ENCODE measurements around the gene MYO1E. TPM values are rescaled to one million over a fixed set of nuclear protein-coding genes. Genes with fewer than 3 reads are reported as not detected.
A peak's percentile ranks its signal among the peaks of the same experiment; 100 is the strongest.

The MYO1E gene
- total RNA-seq, 1 donor = 336 TPM

- no peak for TF ChIP-seq CTCF (IDR thresholded peaks at IDR 0.05; ENCODE audit: extremely low read depth, low read depth, low read length)
These were observed 154.7 kb downstream of the MYO1E start for GRCh38 chr15:59217876-59218498.

GRCh38 chr15:59216911-59217310, 155.8 kb downstream of the MYO1E start:
- no peak for TF ChIP-seq CTCF (IDR thresholded peaks at IDR 0.05; ENCODE audit: extremely low read depth, low read depth, low read length)

More at GRCh38 chr15:59217876-59218498, 154.7 kb downstream of the MYO1E start:
- H3K27me3 ChIP-seq (ENCODE audit: insufficient read depth, low read length) = no peaks in the 10 kb centered on the region
- H3K4me3 ChIP-seq (ENCODE audit: insufficient read depth, low read length) = no peak overlapping the region
- H3K4me1 ChIP-seq (ENCODE audit: insufficient read depth, low read length) = peaks cover 14% of the 10 kb centered on the region
- H3K9me3 ChIP-seq (ENCODE audit: low read depth, low read length) = no peaks in the 10 kb centered on the region
- H2AFZ ChIP-seq (ENCODE audit: low read length) = no peak overlapping the region
- no peak overlapping the region for H3K4me2 ChIP-seq (ENCODE audit: insufficient read depth, low read length)
- no peaks in the 10 kb centered on the region for H3K79me2 ChIP-seq (ENCODE audit: insufficient read depth, low read length)
- no peak overlapping the region for H3K27ac ChIP-seq (ENCODE audit: low read depth, low read length)
- H4K20me1 ChIP-seq (ENCODE audit: insufficient read depth, low read length) = no peaks in the 10 kb centered on the region
- peaks cover 71% of the 10 kb centered on the region for H3K36me3 ChIP-seq (ENCODE audit: insufficient read depth, low read length)
- DNase-seq (ENCODE audit: insufficient read length, low spot score, missing footprints) = no peak

GRCh38 chr15:59210186-59210585, 162.5 kb downstream of the MYO1E start:
- Histone ChIP-seq H3K27ac (ENCODE audit: low read depth, low read length) (no peak overlapping the region), H3K36me3 (ENCODE audit: insufficient read depth, low read length) (peaks cover 76% of the 10 kb centered on the region), H2AFZ (ENCODE audit: low read length) (no peak overlapping the region), H3K9me3 (ENCODE audit: low read depth, low read length) (no peaks in the 10 kb centered on the region), H3K79me2 (ENCODE audit: insufficient read depth, low read length) (no peaks in the 10 kb centered on the region), H4K20me1 (ENCODE audit: insufficient read depth, low read length) (no peaks in the 10 kb centered on the region), H3K27me3 (ENCODE audit: insufficient read depth, low read length) (no peaks in the 10 kb centered on the region), H3K4me1 (ENCODE audit: insufficient read depth, low read length) (no peaks in the 10 kb centered on the region), H3K4me3 (ENCODE audit: insufficient read depth, low read length) (no peak overlapping the region), H3K4me2 (ENCODE audit: insufficient read depth, low read length) (no peak overlapping the region)
- no peak for DNase-seq (ENCODE audit: insufficient read length, low spot score, missing footprints)
- TF ChIP-seq CTCF (IDR thresholded peaks at IDR 0.05; ENCODE audit: extremely low read depth, low read depth, low read length) = no peak

More at GRCh38 chr15:59216911-59217310, 155.8 kb downstream of the MYO1E start:
- Histone ChIP-seq H3K4me2 (ENCODE audit: insufficient read depth, low read length) (no peak overlapping the region), H3K27ac (ENCODE audit: low read depth, low read length) (no peak overlapping the region), H3K4me1 (ENCODE audit: insufficient read depth, low read length) (peaks cover 6% of the 10 kb centered on the region), H3K9me3 (ENCODE audit: low read depth, low read length) (no peaks in the 10 kb centered on the region), H3K36me3 (ENCODE audit: insufficient read depth, low read length) (peaks cover 73% of the 10 kb centered on the region), H3K79me2 (ENCODE audit: insufficient read depth, low read length) (no peaks in the 10 kb centered on the region), H2AFZ (ENCODE audit: low read length) (no peak overlapping the region), H4K20me1 (ENCODE audit: insufficient read depth, low read length) (no peaks in the 10 kb centered on the region), H3K27me3 (ENCODE audit: insufficient read depth, low read length) (no peaks in the 10 kb centered on the region), H3K4me3 (ENCODE audit: insufficient read depth, low read length) (no peak overlapping the region)
- DNase-seq (ENCODE audit: insufficient read length, low spot score, missing footprints) = no peak

- no peak for TF ChIP-seq CTCF (IDR thresholded peaks at IDR 0.05; ENCODE audit: extremely low read depth, low read depth, low read length)
- Histone ChIP-seq H3K4me2 (ENCODE audit: insufficient read depth, low read length) (no peak overlapping the region), H2AFZ (ENCODE audit: low read length) (no peak overlapping the region), H3K27me3 (ENCODE audit: insufficient read depth, low read length) (no peaks in the 10 kb centered on the region), H3K36me3 (ENCODE audit: insufficient read depth, low read length) (peaks cover 76% of the 10 kb centered on the region), H3K9me3 (ENCODE audit: low read depth, low read length) (no peaks in the 10 kb centered on the region), H4K20me1 (ENCODE audit: insufficient read depth, low read length) (no peaks in the 10 kb centered on the region), H3K79me2 (ENCODE audit: insufficient read depth, low read length) (no peaks in the 10 kb centered on the region), H3K4me1 (ENCODE audit: insufficient read depth, low read length) (no peaks in the 10 kb centered on the region), H3K27ac (ENCODE audit: low read depth, low read length) (no peak overlapping the region), H3K4me3 (ENCODE audit: insufficient read depth, low read length) (no peak overlapping the region)
- peak; percentile 80 for DNase-seq (ENCODE audit: insufficient read length, low spot score, missing footprints)
These were observed 163.9 kb downstream of the MYO1E start for GRCh38 chr15:59208613-59209249.

Data from osteoblast (primary cell).